Islet of Langerhans (tissue), 1 donor: Measurements from ENCODE around the gene CCDC158.
"Not testable (repeated sequence)": the region's sequence is repeated elsewhere in the genome, so short reads cannot be mapped to it uniquely, and the experiment has no call there.

Experiments
- FAIRE-seq: peaks from one replicate; lab custom pipeline; 2011; peaks lifted over from hg19 to GRCh38; lab: Jason Lieb, UNC

CCDC158 gene

GRCh38 chr4:76308548-76308947, 112.4 kb downstream of the CCDC158 start:
- no peak for FAIRE-seq

- FAIRE-seq = peak; percentile 98
These were observed 113.3 kb downstream of the CCDC158 start for GRCh38 chr4:76307660-76308014.

- no peak for FAIRE-seq
These were observed 113.9 kb downstream of the CCDC158 start for GRCh38 chr4:76306882-76307659.

GRCh38 chr4:76305971-76306881, 114.7 kb downstream of the CCDC158 start, which contains the start of gene STBD1:
Gene STBD1, plus strand, starts transcription at chr4:76306733. Its CDS starts 37 bp downstream, at chr4:76306770.
- FAIRE-seq = no peak

GRCh38 chr4:76305033-76305687, 115.8 kb downstream of the CCDC158 start:
- no peak for FAIRE-seq

- no peak for FAIRE-seq
These were observed 118.0 kb downstream of the CCDC158 start for GRCh38 chr4:76302826-76303438.

GRCh38 chr4:76301775-76302162, 119.2 kb downstream of the CCDC158 start:
- no peak for FAIRE-seq

GRCh38 chr4:76301068-76301774, 119.7 kb downstream of the CCDC158 start:
- FAIRE-seq = peak; percentile 95

GRCh38 chr4:76300012-76300411, 120.9 kb downstream of the CCDC158 start:
- FAIRE-seq = no peak

- no peak for FAIRE-seq
These were observed 122.7 kb downstream of the CCDC158 start for GRCh38 chr4:76298227-76298626.

GRCh38 chr4:76296286-76296820, 124.6 kb downstream of the CCDC158 start:
- FAIRE-seq = no peak

- FAIRE-seq = no peak
These were observed 127.2 kb downstream of the CCDC158 start for GRCh38 chr4:76293772-76294171.

- FAIRE-seq = no peak
These were observed 128.2 kb downstream of the CCDC158 start for GRCh38 chr4:76292730-76293129.

- FAIRE-seq = not testable (repeated sequence)
These were observed 133.1 kb downstream of the CCDC158 start for GRCh38 chr4:76287811-76288210.

- no peak for FAIRE-seq
These were observed 137.0 kb downstream of the CCDC158 start for GRCh38 chr4:76283900-76284299.

GRCh38 chr4:76282941-76283689, 137.8 kb downstream of the CCDC158 start:
- FAIRE-seq = no peak

GRCh38 chr4:76281594-76281993, 139.3 kb downstream of the CCDC158 start:
- not testable (repeated sequence) for FAIRE-seq

- no peak for FAIRE-seq
These were observed 140.2 kb downstream of the CCDC158 start for GRCh38 chr4:76280488-76281441.

- no peak for FAIRE-seq
These were observed 141.5 kb downstream of the CCDC158 start for GRCh38 chr4:76279462-76279861.
